ENCODE results near the gene OR4E1. TPM values are rescaled to one million over a fixed set of nuclear protein-coding genes. Genes with fewer than 3 reads are reported as not detected.
A peak's percentile ranks its signal among the peaks of the same experiment; 100 is the strongest.

The OR4E1 gene
- total and polyA plus RNA-seq, 10 donors, result not detected

- Histone ChIP-seq H3K36me3 (no peaks in the 10 kb centered on the region), H3K9me3 (peaks cover 0 to 10% (median 0%) of the 10 kb centered on the region in 8 donors), H3K4me3 (no peak overlapping the region), H3K4me1 (no peaks in the 10 kb centered on the region), H3K27me3 (replicated peaks in 1 of 7) (peaks cover 0 to 55% (median 0%) of the 10 kb centered on the region in 7 donors), H3K27ac (no peak overlapping the region)
- DNase-seq, result no peak
- TF ChIP-seq POLR2AphosphoS5 (IDR thresholded peaks at IDR 0.05), result no peak
- TF ChIP-seq, protein P1, sequence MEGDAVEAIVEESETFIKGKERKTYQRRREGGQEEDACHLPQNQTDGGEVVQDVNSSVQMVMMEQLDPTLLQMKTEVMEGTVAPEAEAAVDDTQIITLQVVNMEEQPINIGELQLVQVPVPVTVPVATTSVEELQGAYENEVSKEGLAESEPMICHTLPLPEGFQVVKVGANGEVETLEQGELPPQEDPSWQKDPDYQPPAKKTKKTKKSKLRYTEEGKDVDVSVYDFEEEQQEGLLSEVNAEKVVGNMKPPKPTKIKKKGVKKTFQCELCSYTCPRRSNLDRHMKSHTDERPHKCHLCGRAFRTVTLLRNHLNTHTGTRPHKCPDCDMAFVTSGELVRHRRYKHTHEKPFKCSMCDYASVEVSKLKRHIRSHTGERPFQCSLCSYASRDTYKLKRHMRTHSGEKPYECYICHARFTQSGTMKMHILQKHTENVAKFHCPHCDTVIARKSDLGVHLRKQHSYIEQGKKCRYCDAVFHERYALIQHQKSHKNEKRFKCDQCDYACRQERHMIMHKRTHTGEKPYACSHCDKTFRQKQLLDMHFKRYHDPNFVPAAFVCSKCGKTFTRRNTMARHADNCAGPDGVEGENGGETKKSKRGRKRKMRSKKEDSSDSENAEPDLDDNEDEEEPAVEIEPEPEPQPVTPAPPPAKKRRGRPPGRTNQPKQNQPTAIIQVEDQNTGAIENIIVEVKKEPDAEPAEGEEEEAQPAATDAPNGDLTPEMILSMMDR (IDR thresholded peaks at IDR 0.05 in 8 of 11, conservative IDR thresholded peaks at IDR 0.05 in 3 of 11), result no peak
- no peak for TF ChIP-seq POLR2A (IDR thresholded peaks at IDR 0.05)
- WGBS, 5 donors, result 67 to 93% (median 82%) methylated on average over 2 of the region's 2 CpGs
- intact Hi-C loops (cut with DNase I; ENCODE audit: low total_unique reads), result no loop called here
Measured at GRCh38 chr14:21712036-21712435, 38.4 kb upstream of the OR4E1 start.

GRCh38 chr14:21711360-21711961 is 37.8 kb upstream of the OR4E1 start:
- WGBS, 5 donors, result 30 to 33% (median 31%) methylated on average over 3 of the region's 3 CpGs
- peaks cover 0 to 16% (median 0%) of the 10 kb centered on the region in 8 donors for H3K9me3 ChIP-seq
- DNase-seq, result no peak
- intact Hi-C loops (cut with DNase I; ENCODE audit: low total_unique reads), result no loop called here
- H3K27ac ChIP-seq, result no peak overlapping the region
- no peaks in the 10 kb centered on the region for H3K36me3 ChIP-seq
- TF ChIP-seq, protein P1 (IDR thresholded peaks at IDR 0.05 in 8 of 11, conservative IDR thresholded peaks at IDR 0.05 in 3 of 11), result peak in 9 of 11 experiments; percentile 10 to 75 (median 60)
- no peak for TF ChIP-seq POLR2A (IDR thresholded peaks at IDR 0.05)
- no peak overlapping the region for H3K4me3 ChIP-seq
- H3K27me3 ChIP-seq (replicated peaks in 1 of 7), result peaks cover 0 to 55% (median 0%) of the 10 kb centered on the region in 7 donors
- no peaks in the 10 kb centered on the region for H3K4me1 ChIP-seq

DNA sequence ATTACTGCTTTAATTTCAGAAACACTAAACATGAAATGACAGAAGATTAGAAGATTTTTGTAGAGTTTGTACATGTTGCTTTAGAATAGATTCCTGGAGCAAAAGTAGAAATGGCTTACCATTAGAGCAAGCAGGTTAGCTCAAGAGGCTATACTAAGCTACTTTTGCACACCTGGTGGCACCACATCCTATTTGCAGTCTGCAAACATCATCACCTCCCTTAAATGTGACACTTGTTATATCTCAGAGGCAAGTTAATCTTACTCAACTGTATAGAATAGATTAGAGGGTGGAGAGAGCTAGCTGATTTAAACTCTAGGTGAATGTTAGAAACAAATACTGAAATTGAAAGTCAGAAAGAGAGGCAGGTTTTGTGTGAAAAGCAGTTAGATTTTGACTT is 30.7 kb upstream of the OR4E1 start:
- peaks cover 0 to 6% (median 0%) of the 10 kb centered on the region in 6 donors for H3K4me1 ChIP-seq
- no peak for DNase-seq
- intact Hi-C loops (cut with DNase I; ENCODE audit: low total_unique reads), result no loop called here
- TF ChIP-seq POLR2A (IDR thresholded peaks at IDR 0.05), result no peak
- no peak for TF ChIP-seq POLR2AphosphoS5 (IDR thresholded peaks at IDR 0.05)
- TF ChIP-seq, protein P1 (IDR thresholded peaks at IDR 0.05 in 8 of 11, conservative IDR thresholded peaks at IDR 0.05 in 3 of 11), result no peak
- no peak overlapping the region for H3K4me3 ChIP-seq
- H3K27me3 ChIP-seq (replicated peaks in 1 of 7), result peaks cover 0 to 39% (median 0%) of the 10 kb centered on the region in 7 donors
- H3K36me3 ChIP-seq, result no peaks in the 10 kb centered on the region
- peaks cover 0 to 19% (median 0%) of the 10 kb centered on the region in 8 donors for H3K9me3 ChIP-seq
- H3K27ac ChIP-seq, result no peak overlapping the region

DNA sequence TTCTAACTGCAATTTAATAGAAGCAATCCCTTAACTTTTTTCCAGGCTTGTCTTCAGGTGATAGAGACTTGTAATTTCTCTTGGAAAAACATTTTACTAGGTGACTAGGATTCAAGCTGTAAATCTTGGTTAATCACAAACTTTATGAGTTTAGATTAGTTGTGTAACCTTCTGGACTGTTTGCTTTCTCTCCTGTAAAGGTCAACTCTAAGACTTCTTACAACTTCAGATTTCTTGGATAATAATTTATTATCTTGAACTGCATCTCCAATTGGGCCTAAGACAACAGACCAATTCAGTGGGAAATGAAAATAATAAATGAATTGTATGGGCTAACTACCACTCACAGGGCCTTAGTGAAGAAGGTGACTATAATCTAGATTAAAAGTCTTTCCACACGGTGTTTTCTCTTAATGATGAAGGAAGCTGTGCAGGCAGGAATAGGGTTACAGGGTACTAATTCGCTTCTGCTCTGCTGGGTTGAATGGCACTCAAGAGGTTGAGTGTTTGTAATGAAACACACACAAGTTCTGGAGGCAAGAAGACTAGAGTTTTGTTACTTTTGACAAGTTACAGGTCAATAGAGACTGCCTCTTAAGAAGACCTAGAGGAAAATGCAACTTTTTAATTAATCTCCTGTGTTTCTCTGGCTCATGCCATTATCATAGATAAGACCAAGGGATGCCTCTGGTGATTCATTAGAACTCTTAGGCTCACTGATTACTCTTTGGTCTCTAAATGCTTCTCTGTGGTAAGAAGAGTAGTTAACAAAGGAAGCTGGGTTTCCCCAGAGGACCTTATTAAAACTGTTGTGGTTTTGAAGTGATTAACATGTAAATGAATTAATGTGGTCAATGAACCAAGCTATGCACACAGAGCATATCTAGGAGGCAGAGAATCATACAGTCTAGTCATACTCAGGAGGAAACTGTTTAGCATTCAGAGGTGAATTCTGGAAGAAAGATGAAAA is 30.0 kb upstream of the OR4E1 start:
- H3K9me3 ChIP-seq, result peaks cover 0 to 15% (median 0%) of the 10 kb centered on the region in 8 donors
- H3K36me3 ChIP-seq, result no peaks in the 10 kb centered on the region
- no peak overlapping the region for H3K27ac ChIP-seq
- no peak overlapping the region for H3K4me3 ChIP-seq
- no peak for DNase-seq
- peaks cover 0 to 35% (median 0%) of the 10 kb centered on the region in 7 donors for H3K27me3 ChIP-seq (replicated peaks in 1 of 7)
- intact Hi-C loops (cut with DNase I; ENCODE audit: low total_unique reads), result no loop called here
- TF ChIP-seq, protein P1 (IDR thresholded peaks at IDR 0.05 in 8 of 11, conservative IDR thresholded peaks at IDR 0.05 in 3 of 11), result no peak
- no peak for TF ChIP-seq POLR2AphosphoS5 (IDR thresholded peaks at IDR 0.05)
- WGBS, 5 donors, result 49 to 93% (median 62%) methylated on average over 2 of the region's 2 CpGs
- H3K4me1 ChIP-seq, result peaks cover 0 to 6% (median 0%) of the 10 kb centered on the region in 6 donors

All from spleen (tissue), 11 donors.